GM13976 (cell line): ENCODE measurements around the gene CABP4.
"Not testable (repeated sequence)": the region's sequence is repeated elsewhere in the genome, so short reads cannot be mapped to it uniquely, and the experiment has no call there.

ENCODE experiments used
- DNase-seq: peaks from one replicate; pipeline ENCODE4 v3.0.0; 2012; ENCODE audit warnings: low spot score
- CTCF ChIP-seq: IDR thresholded peaks from 2 replicates; pipeline ENCODE4 v1.5.1; 2012; ENCODE audit warnings: borderline replicate concordance, mild to moderate bottlenecking; ENCODE audit not compliant: insufficient read depth; ENCODE audit errors: extremely low read depth, missing control alignments, control extremely low read depth
- in situ Hi-C: fragments of 300-500 bp; cut with MboI; formaldehyde crosslinking; loops from one replicate; pipeline ENCODE4 v1.12.0; 2022; ENCODE audit warnings: low sequenced_read_pairs, mixed read lengths, inconsistent platforms; ENCODE audit not compliant: unreplicated experiment

The CABP4 gene

DNA sequence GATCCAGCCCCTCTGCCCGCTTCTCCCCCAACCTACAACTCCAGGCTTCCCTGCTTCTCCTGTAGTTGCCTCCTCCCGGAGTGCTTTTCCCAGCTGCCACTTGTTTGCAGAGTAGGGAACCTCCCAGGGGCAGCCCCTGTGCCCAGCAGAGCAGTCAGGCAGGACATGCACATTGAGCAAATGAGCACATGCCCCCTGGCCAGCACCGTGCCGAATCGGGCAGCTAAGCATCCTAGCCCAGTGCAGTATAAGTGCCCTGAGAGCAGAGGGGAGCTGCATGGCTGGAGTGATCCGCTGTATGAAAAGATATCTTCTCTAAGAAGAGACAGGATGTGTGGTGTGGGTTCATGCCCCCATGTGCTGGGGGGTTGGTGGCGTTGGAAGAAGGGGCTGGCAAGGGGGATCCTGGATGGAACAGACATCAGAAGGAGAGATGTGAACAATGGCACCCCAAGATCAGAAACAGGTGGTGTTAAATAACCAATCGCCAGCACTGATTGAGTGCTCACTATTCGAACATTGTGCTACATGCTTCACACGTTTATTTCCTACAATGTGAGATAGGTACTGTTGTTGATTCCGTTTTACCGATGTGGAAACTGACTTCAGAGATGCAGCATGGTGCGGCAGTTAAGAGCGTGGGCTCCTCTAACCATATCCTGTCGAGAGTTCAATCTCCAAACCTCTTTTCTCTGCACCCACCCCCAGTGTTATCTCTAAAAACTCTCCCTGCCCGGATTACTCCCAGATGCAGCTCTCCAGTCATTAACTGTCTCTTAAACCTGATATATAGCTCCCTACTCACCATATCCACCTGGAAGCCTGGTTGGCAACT lies 28.9 kb downstream of the CABP4 start:
- TF ChIP-seq CTCF = no peak
- peak; percentile 61 for DNase-seq
- in situ Hi-C loops = no loop called here

- TF ChIP-seq CTCF = peak; percentile 10
- no peak for DNase-seq
- in situ Hi-C loops = no loop called here
Observed at GRCh38 chr11:67484847-67485311, 29.7 kb downstream of the CABP4 start.

GRCh38 chr11:67485873-67486361 lies 30.8 kb downstream of the CABP4 start:
- in situ Hi-C loops = not testable (repeated sequence)
- DNase-seq = peak; percentile 67

DNA sequence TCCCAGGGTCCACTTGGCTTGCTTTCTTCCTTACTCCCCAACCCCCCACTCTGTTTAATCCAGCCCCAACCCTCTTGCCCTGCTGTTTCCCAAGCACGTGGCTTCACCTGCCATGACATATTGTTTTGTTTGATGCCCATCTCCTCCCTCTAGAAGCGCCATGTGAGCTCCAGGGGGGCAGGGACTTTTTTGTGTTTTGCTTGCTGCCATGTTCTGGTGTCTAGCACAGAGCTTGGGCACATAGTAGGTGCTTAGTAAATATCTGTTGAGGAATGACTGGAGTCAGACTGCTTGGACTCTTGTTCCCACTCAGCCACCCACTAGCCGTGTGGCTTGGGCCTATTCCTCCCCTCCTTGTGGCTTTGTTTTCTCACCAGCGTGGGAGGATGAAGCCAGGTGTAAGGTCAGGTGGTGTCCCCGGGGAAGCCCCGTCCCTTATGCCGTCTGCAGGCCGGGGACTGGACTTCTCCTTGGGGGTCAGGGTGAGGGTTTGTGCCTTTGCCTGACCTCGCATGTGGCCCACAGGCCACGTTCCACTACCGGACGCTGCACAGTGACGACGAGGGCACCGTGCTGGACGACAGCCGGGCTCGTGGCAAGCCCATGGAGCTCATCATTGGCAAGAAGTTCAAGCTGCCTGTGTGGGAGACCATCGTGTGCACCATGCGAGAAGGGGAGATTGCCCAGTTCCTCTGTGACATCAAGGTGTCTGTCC lies 31.5 kb downstream of the CABP4 start:
- in situ Hi-C loops = no loop called here
- DNase-seq = peak; percentile 85
- TF ChIP-seq CTCF = no peak

GRCh38 chr11:67489203-67489884 lies 34.2 kb downstream of the CABP4 start:
- TF ChIP-seq CTCF = no peak
- no peak for DNase-seq
- in situ Hi-C loops = no loop called here

DNA sequence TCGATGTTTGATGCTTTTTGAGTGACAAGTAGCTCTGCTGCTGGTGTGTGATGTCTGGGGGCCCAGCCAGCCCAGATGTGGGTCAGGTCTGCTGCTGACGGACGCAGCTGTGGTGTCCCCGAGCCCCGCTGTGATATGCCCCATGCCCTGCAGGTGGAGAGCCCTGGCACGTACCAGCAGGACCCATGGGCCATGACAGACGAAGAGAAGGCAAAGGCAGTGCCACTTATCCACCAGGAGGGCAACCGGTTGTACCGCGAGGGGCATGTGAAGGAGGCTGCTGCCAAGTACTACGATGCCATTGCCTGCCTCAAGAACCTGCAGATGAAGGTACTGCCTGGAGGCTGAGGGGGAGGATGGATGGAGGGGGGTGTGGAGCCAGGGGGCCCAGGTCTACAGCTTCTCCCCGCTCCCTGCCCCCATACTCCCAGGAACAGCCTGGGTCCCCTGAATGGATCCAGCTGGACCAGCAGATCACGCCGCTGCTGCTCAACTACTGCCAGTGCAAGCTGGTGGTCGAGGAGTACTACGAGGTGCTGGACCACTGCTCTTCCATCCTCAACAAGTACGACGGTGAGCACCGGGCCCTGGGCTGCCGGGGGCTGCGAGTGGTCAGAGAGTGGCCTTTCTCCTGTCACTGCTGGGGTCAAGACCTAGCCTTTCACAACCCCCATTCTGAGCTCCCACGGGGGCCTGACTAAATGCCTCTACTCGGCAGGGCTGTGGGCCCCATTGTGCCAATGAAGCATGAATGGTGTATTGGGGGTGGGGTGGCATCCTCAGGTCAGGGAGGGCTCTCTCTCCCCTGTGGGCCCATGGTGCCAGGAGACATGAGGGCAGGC lies 35.0 kb downstream of the CABP4 start:
- no peak for DNase-seq
- no peak for TF ChIP-seq CTCF
- in situ Hi-C loops = no loop called here
